Measurements from ENCODE around the gene XDH.

DNA sequence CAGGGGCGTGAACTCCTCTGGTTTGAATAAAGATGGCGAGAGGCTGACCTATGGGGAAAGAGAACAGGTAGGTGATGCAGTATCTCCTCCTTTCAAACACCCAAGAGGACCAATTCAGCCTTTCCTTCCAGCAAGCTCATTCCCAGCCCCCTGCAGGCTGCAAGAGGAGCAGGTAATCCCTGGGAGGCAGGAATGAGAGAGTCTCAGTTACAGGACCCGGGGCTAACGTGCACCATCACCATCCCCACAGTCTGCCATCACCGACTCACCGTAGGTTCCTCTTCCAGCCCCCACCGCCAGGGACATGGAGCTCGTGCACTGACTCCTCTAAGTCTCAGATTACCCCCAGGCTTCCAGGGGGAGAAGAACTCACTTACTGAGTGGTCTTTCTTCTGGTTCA, 26.7 kb downstream of the XDH start:
- TF ChIP-seq EP300 (IDR thresholded peaks at IDR 0.05; ENCODE audit: borderline replicate concordance in 1 of 2, low read depth in 1 of 2, low read length in 1 of 2) (no peak), USF1 (IDR thresholded peaks at IDR 0.05; ENCODE audit: borderline replicate concordance, low read depth) (no peak), RCOR1 (IDR thresholded peaks at IDR 0.05; ENCODE audit: low read length) (no peak), YY1 (IDR thresholded peaks at IDR 0.05; ENCODE audit: low read depth) (no peak), MXI1 (IDR thresholded peaks at IDR 0.05; ENCODE audit: low read depth, low read length) (no peak), SMC3 (IDR thresholded peaks at IDR 0.05; ENCODE audit: low read depth, low read length) (no peak), RXRA (IDR thresholded peaks at IDR 0.05; ENCODE audit: borderline replicate concordance, low read depth) (no peak), NFIC (IDR thresholded peaks at IDR 0.05; ENCODE audit: borderline replicate concordance) (no peak), POLR2AphosphoS5 (IDR thresholded peaks at IDR 0.05; ENCODE audit: low read depth, low read length) (no peak)
- TF ChIP-seq, protein P1, sequence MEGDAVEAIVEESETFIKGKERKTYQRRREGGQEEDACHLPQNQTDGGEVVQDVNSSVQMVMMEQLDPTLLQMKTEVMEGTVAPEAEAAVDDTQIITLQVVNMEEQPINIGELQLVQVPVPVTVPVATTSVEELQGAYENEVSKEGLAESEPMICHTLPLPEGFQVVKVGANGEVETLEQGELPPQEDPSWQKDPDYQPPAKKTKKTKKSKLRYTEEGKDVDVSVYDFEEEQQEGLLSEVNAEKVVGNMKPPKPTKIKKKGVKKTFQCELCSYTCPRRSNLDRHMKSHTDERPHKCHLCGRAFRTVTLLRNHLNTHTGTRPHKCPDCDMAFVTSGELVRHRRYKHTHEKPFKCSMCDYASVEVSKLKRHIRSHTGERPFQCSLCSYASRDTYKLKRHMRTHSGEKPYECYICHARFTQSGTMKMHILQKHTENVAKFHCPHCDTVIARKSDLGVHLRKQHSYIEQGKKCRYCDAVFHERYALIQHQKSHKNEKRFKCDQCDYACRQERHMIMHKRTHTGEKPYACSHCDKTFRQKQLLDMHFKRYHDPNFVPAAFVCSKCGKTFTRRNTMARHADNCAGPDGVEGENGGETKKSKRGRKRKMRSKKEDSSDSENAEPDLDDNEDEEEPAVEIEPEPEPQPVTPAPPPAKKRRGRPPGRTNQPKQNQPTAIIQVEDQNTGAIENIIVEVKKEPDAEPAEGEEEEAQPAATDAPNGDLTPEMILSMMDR (IDR thresholded peaks at IDR 0.05) = no peak

Data from SK-N-SH (cell line).